A549 (cell line): ENCODE results near the gene SPTA1.

Experiments
- BCL3 ChIP-seq: fragments of >200 bp; sonication (Bioruptor Twin); formaldehyde crosslinking; IDR thresholded peaks from 3 replicates; pipeline ENCODE4 v1.6.1; 2016
- CHD2 ChIP-seq: fragments of 150-350 bp; IDR thresholded peaks from 2 replicates; pipeline ENCODE4 v1.6.1; 2014; ENCODE audit warnings: low read length; ENCODE audit not compliant: partially characterized antibody
- CTCF ChIP-seq: fragments of >200 bp; sonication (Bioruptor Twin); formaldehyde crosslinking; IDR thresholded peaks from 3 replicates; pipeline ENCODE4 v1.5.1; 2016
- EP300 ChIP-seq, 2 experiments: fragments of >200 bp; sonication (Bioruptor Twin); formaldehyde crosslinking; IDR thresholded peaks; 2 replicates in 1 of 2; 3 replicates in 1 of 2; pipeline ENCODE4 v1.6.1; 2016 to 2017
- HOXB13 ChIP-seq: fragments of 250-450 bp; sonication (Bioruptor Pico); IDR thresholded peaks from 2 replicates; pipeline ENCODE4 v1.5.0; 2020; ENCODE audit warnings: low read depth, mild to moderate bottlenecking, moderate library complexity
- JUN ChIP-seq, 2 experiments: fragments of >200 bp; sonication (Bioruptor Twin); formaldehyde crosslinking; IDR thresholded peaks; 2 replicates in 1 of 2; 3 replicates in 1 of 2; pipeline ENCODE4 v1.6.1; 2016 to 2017
- MAZ ChIP-seq: fragments of 150-350 bp; IDR thresholded peaks from 2 replicates; pipeline ENCODE4 v1.6.1; 2014; ENCODE audit warnings: antibody characterized with exemption, low read depth, low read length, borderline replicate concordance
- NR3C1 ChIP-seq: fragments of >200 bp; sonication (Bioruptor Twin); formaldehyde crosslinking; IDR thresholded peaks from 3 replicates; pipeline ENCODE4 v1.6.1; 2017
- POLR2A ChIP-seq: IDR thresholded peaks from 2 replicates; pipeline ENCODE4 v1.6.1; 2012; ENCODE audit warnings: mild to moderate bottlenecking, low read length
- RAD21 ChIP-seq, 2 experiments: fragments of >200 bp in 1 of 2; sonication (Bioruptor Twin) in 1 of 2; formaldehyde crosslinking in 1 of 2; IDR thresholded peaks in 1 of 2; conservative IDR thresholded peaks in 1 of 2; 2 replicates in 1 of 2; 3 replicates in 1 of 2; pipeline ENCODE4 v1.6.1; 2012 to 2018; ENCODE audit warnings: inconsistent platforms in 1 of 2
- RCOR1 ChIP-seq: fragments of 150-350 bp; IDR thresholded peaks from 2 replicates; pipeline ENCODE4 v1.6.1; 2014; ENCODE audit warnings: antibody characterized with exemption, low read length, low read depth
- RFX5 ChIP-seq: fragments of 450-650 bp; IDR thresholded peaks from 2 replicates; pipeline ENCODE4 v1.7.1; 2014; ENCODE audit warnings: antibody characterized with exemption, mild to moderate bottlenecking, moderate library complexity
- SMC3 ChIP-seq: fragments of >200 bp; sonication (Bioruptor Twin); formaldehyde crosslinking; IDR thresholded peaks from 3 replicates; pipeline ENCODE4 v1.6.1; 2018; ENCODE audit warnings: inconsistent platforms
- SREBF2 ChIP-seq: fragments of 450-650 bp; IDR thresholded peaks from 2 replicates; pipeline ENCODE4 v1.6.1; 2014; ENCODE audit warnings: mild to moderate bottlenecking, moderate library complexity

- TF ChIP-seq CTCF (no peak), SREBF2 (no peak), HOXB13 (no peak), RCOR1 (no peak), EP300 (IDR thresholded peaks at IDR 0.05) (no peak), RAD21 (conservative IDR thresholded peaks at IDR 0.05 in 1 of 2, IDR thresholded peaks at IDR 0.05 in 1 of 2) (no peak), MAZ (no peak), SMC3 (no peak), JUN (IDR thresholded peaks at IDR 0.05) (no peak), POLR2A (no peak), RFX5 (no peak), CHD2 (no peak), BCL3 (no peak), NR3C1 (no peak)
These were observed 2.6 kb upstream of the SPTA1 start for GRCh38 chr1:158689110-158689509.
